Tibial nerve (tissue), 3 donors: ENCODE data around the gene LHPP.

Experiments used
- CTCF ChIP-seq, 5 experiments: fragments of 200-600 bp in 3 of 5; fragments of 450-650 bp in 2 of 5; sonication (generic) in 3 of 5; IDR thresholded peaks; one replicate each; pipeline ENCODE4 v1.5.1; 2016 to 2019; ENCODE audit warnings: antibody characterized with exemption in 5 of 5, mild to moderate bottlenecking in 3 of 5, moderate library complexity in 2 of 5
- POLR2A ChIP-seq, 2 donors: fragments of 450-650 bp; IDR thresholded peaks; one replicate each; pipeline ENCODE4 v1.6.1; 2017; ENCODE audit warnings: antibody characterized with exemption in 2 of 2, mild to moderate bottlenecking in 2 of 2, moderate library complexity in 2 of 2

- TF ChIP-seq POLR2A (IDR thresholded peaks at IDR 0.05): no peak
- no peak for TF ChIP-seq CTCF (IDR thresholded peaks at IDR 0.05)
These were observed 55.2 kb downstream of the LHPP start for GRCh38 chr10:124516746-124517397.
